K562 (cell line): ENCODE results near the gene PFN3. TPM values are rescaled to one million over a fixed set of nuclear protein-coding genes. Genes with fewer than 3 reads are reported as not detected.

Source experiments
- C11orf30 ChIP-seq: fragments of 450-650 bp; IDR thresholded peaks from 2 replicates; pipeline ENCODE4 v1.6.1; 2016; ENCODE audit warnings: low read depth, mild to moderate bottlenecking
- CTBP1 ChIP-seq: fragments of 450-650 bp; IDR thresholded peaks from 2 replicates; pipeline ENCODE4 v1.6.1; 2016; ENCODE audit warnings: borderline replicate concordance
- E2F1 ChIP-seq: sonication (generic); formaldehyde crosslinking; IDR thresholded peaks from 2 replicates; pipeline ENCODE4 v1.8.1; 2023; ENCODE audit warnings: mild to moderate bottlenecking, missing genetic modification reagents, moderate library complexity
- FOXA3 ChIP-seq, 2 experiments: fragments of 450-650 bp in 1 of 2; sonication (generic) in 1 of 2; formaldehyde crosslinking; IDR thresholded peaks in 1 of 2; conservative IDR thresholded peaks in 1 of 2; 2 replicates each; pipeline versions ENCODE4 v1.4.0 to v1.8.0; 2020 to 2022; ENCODE audit warnings: mild to moderate bottlenecking in 2 of 2, missing genetic modification reagents in 1 of 2
- KAT7 ChIP-seq: sonication (generic); formaldehyde crosslinking; IDR thresholded peaks from 2 replicates; pipeline ENCODE4 v1.8.0; 2022; ENCODE audit warnings: missing genetic modification reagents, mild to moderate bottlenecking, borderline replicate concordance
- KLF13 ChIP-seq: fragments of 450-650 bp; IDR thresholded peaks from 2 replicates; pipeline ENCODE4 v1.6.1; 2016; ENCODE audit warnings: missing genetic modification characterization, low read depth, mild to moderate bottlenecking, missing compliant biosample characterization, moderate library complexity, borderline replicate concordance
- LCOR ChIP-seq: sonication (generic); formaldehyde crosslinking; IDR thresholded peaks from 2 replicates; pipeline ENCODE4 v1.8.0; 2022; ENCODE audit warnings: mild to moderate bottlenecking, missing genetic modification reagents
- MAZ ChIP-seq, 2 experiments: fragments of 450-650 bp in 1 of 2; sonication (generic) in 1 of 2; formaldehyde crosslinking; IDR thresholded peaks in 1 of 2; conservative IDR thresholded peaks in 1 of 2; 2 replicates each; pipeline versions ENCODE4 v1.4.0 to v1.5.0; 2020; ENCODE audit warnings: mild to moderate bottlenecking in 1 of 2, missing genetic modification reagents in 1 of 2
- NFYB ChIP-seq: IDR thresholded peaks from 2 replicates; pipeline ENCODE4 v1.6.1; 2011; ENCODE audit warnings: mild to moderate bottlenecking, moderate library complexity; ENCODE audit not compliant: insufficient read length; ENCODE audit errors: extremely low read depth
- NONO ChIP-seq, 2 experiments: fragments of 200-400 bp in 1 of 2; fragments of 450-650 bp in 1 of 2; formaldehyde crosslinking in 1 of 2; IDR thresholded peaks; 2 replicates each; pipeline ENCODE4 v1.6.1; 2017; ENCODE audit warnings: low read depth in 2 of 2, mild to moderate bottlenecking in 2 of 2, moderate library complexity in 2 of 2, low read length in 1 of 2
- PKNOX1 ChIP-seq: fragments of 450-650 bp; IDR thresholded peaks from 2 replicates; pipeline ENCODE4 v1.6.1; 2016
- RB1 ChIP-seq: fragments of 450-650 bp; IDR thresholded peaks from 2 replicates; pipeline ENCODE4 v1.6.1; 2017; ENCODE audit warnings: low read depth, mild to moderate bottlenecking
- RNF2 ChIP-seq: sonication (generic); IDR thresholded peaks from 2 replicates; pipeline ENCODE4 v1.6.1; 2016
- SAFB2 ChIP-seq: fragments of 200-400 bp; formaldehyde crosslinking; IDR thresholded peaks from 2 replicates; pipeline ENCODE4 v1.6.1; 2018; ENCODE audit warnings: borderline replicate concordance, low read length, low read depth, moderate library complexity; ENCODE audit not compliant: severe bottlenecking
- TAF9B ChIP-seq: fragments of 450-650 bp; IDR thresholded peaks from 2 replicates; pipeline ENCODE4 v1.6.1; 2018; ENCODE audit warnings: mild to moderate bottlenecking; ENCODE audit not compliant: partially characterized antibody
- TOE1 ChIP-seq, 2 experiments: fragments of 450-650 bp in 1 of 2; sonication (generic) in 1 of 2; formaldehyde crosslinking in 1 of 2; IDR thresholded peaks; 2 replicates each; pipeline versions ENCODE4 v1.7.1 to v1.8.0; 2016 to 2022; ENCODE audit warnings: borderline replicate concordance in 2 of 2, mild to moderate bottlenecking in 2 of 2, antibody characterized with exemption in 1 of 2, inconsistent platforms in 1 of 2, low read depth in 1 of 2, missing genetic modification reagents in 1 of 2, moderate library complexity in 1 of 2
- ZBTB9 ChIP-seq: fragments of 450-650 bp; formaldehyde crosslinking; IDR thresholded peaks from 2 replicates; pipeline ENCODE4 v1.4.0; 2020; ENCODE audit warnings: mild to moderate bottlenecking, moderate library complexity
- ZNF431 ChIP-seq: sonication (generic); formaldehyde crosslinking; IDR thresholded peaks from 2 replicates; pipeline ENCODE4 v1.8.0; 2022; ENCODE audit warnings: mild to moderate bottlenecking, missing genetic modification reagents
- ZNF695 ChIP-seq: fragments of 450-650 bp; formaldehyde crosslinking; IDR thresholded peaks from 2 replicates; pipeline ENCODE4 v1.4.0; 2020; ENCODE audit warnings: mild to moderate bottlenecking, moderate library complexity
- ZNF76 ChIP-seq: fragments of 250-450 bp; sonication (Bioruptor Pico); IDR thresholded peaks from 2 replicates; pipeline ENCODE4 v1.4.0; 2020; ENCODE audit warnings: mild to moderate bottlenecking, moderate library complexity, borderline replicate concordance
- polyA plus RNA-seq, 8 experiments: library from polyadenylated mRNA; depleted of rRNA in 4 of 8; stranded (reverse) in 5 of 8; unstranded in 3 of 8; fragments of >200 nt; fragmentation: Nextera tagmentation in 2 of 8; fragmentation: Illumina TruSeq in 1 of 8; extraction: Ambion mirVana in 2 of 8; extraction: Trizol in 1 of 8; gene quantifications; 2 replicates each; pipeline versions ENCODE4 v1.2.1 to v1.2.3, GENCODE V29; 2011 to 2014; ENCODE audit warnings: inconsistent platforms in 1 of 8, missing spikeins in 1 of 8
- total RNA-seq, 7 experiments: library from RNA; depleted of rRNA in 6 of 7; stranded (reverse); fragments of >200 nt in 6 of 7; fragmentation: Illumina TruSeq in 2 of 7; extraction: Trizol in 2 of 7; gene quantifications; 2 replicates each; pipeline versions ENCODE4 v1.2.1 to v1.2.3, GENCODE V29; 2011 to 2021; ENCODE audit warnings: low replicate concordance in 1 of 7
- TF ChIP-seq, protein P1 (sequence below): IDR thresholded peaks from 2 replicates; pipeline ENCODE4 v1.6.1; 2014; ENCODE audit warnings: antibody characterized with exemption

Gene PFN3
- total and polyA plus RNA-seq, 9 of the 15 experiments (the other 6 are each of a cell fraction or from before 2014, with no cell fraction given): not detected

- TF ChIP-seq MAZ (CRISPR knock-in tag; conservative IDR thresholded peaks at IDR 0.05 in 1 of 2, IDR thresholded peaks at IDR 0.05 in 1 of 2) (peak; percentile 9 to 66), CTBP1 (no peak), ZNF431 (CRISPR knock-in tag) (peak; percentile 75), ZNF76 (0 out of 2 replicates have a peak, but pooled peaks have one; percentile 11), E2F1 (CRISPR knock-in tag) (0 out of 2 replicates have a peak, but pooled peaks have one; percentile 70), C11orf30 (no peak), TAF9B (no peak), TOE1 (IDR thresholded peaks at IDR 0.05; ENCODE audit: borderline replicate concordance) (no peak), TOE1 (CRISPR knock-in tag; IDR thresholded peaks at IDR 0.05; ENCODE audit: borderline replicate concordance, low read depth) (peak; percentile 93; the same call in 1 of the 2 replicates), ZBTB9 (CRISPR knock-in tag) (peak; percentile 81), NFYB (no peak), LCOR (peak; percentile 93), NONO (IDR thresholded peaks at IDR 0.05; ENCODE audit: low read depth in 2 of 2, low read length in 1 of 2) (no peak), RNF2 (peak; percentile 91), RB1 (peak; percentile 61; the same call in 1 of the 2 replicates), KLF13 (tag) (0 out of 2 replicates have a peak, but pooled peaks have one; percentile 51), ZNF695 (CRISPR knock-in tag) (peak; percentile 86; the same call in 1 of the 2 replicates), KAT7 (CRISPR knock-in tag) (peak; percentile 80; the same call in 1 of the 2 replicates), PKNOX1 (no peak), SAFB2 (no peak), FOXA3 (CRISPR knock-in tag; conservative IDR thresholded peaks at IDR 0.05 in 1 of 2, IDR thresholded peaks at IDR 0.05 in 1 of 2) (peak in 1 of 2 experiments; percentile 63; a peak in 2 of 4 replicates)
- TF ChIP-seq, protein P1, sequence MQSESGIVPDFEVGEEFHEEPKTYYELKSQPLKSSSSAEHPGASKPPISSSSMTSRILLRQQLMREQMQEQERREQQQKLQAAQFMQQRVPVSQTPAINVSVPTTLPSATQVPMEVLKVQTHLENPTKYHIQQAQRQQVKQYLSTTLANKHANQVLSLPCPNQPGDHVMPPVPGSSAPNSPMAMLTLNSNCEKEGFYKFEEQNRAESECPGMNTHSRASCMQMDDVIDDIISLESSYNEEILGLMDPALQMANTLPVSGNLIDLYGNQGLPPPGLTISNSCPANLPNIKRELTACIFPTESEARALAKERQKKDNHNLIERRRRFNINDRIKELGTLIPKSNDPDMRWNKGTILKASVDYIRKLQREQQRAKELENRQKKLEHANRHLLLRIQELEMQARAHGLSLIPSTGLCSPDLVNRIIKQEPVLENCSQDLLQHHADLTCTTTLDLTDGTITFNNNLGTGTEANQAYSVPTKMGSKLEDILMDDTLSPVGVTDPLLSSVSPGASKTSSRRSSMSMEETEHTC: no peak
These were observed 33.1 kb downstream of the PFN3 start (continued) for GRCh38 chr5:177367323-177367848.
